IPS-20b (cell line): Measurements from ENCODE around the gene MLYCD.
"Not testable (repeated sequence)": the region's sequence is repeated elsewhere in the genome, so short reads cannot be mapped to it uniquely, and the experiment has no call there.

Source experiments
- H3K27ac ChIP-seq: one replicate; pipeline ENCODE4 v1.5.1; 2013; ENCODE audit warnings: low read length
- H3K27me3 ChIP-seq: 2 replicates; pipeline ENCODE4 v1.6.1; 2013; ENCODE audit warnings: mild to moderate bottlenecking, low read length, inconsistent platforms; ENCODE audit not compliant: insufficient read depth
- H3K36me3 ChIP-seq: 2 replicates; pipeline ENCODE4 v1.6.1; 2013; ENCODE audit warnings: low read depth, mild to moderate bottlenecking, inconsistent platforms, low read length, moderate library complexity; ENCODE audit not compliant: insufficient read depth
- H3K4me1 ChIP-seq: 2 replicates; pipeline ENCODE4 v1.6.1; 2013; ENCODE audit warnings: mild to moderate bottlenecking, control low read depth, inconsistent platforms, low read length, moderate library complexity; ENCODE audit not compliant: insufficient read depth
- H3K4me3 ChIP-seq: 2 replicates; pipeline ENCODE4 v1.5.1; 2013; ENCODE audit warnings: mild to moderate bottlenecking, low read length, inconsistent platforms
- H3K9ac ChIP-seq: 2 replicates; pipeline ENCODE4 v1.6.1; 2013; ENCODE audit warnings: low read depth, mild to moderate bottlenecking, inconsistent platforms, low read length, moderate library complexity
- H3K9me3 ChIP-seq: 2 replicates; pipeline ENCODE4 v1.6.1; 2013; ENCODE audit warnings: mild to moderate bottlenecking, low read depth, low read length, inconsistent platforms; ENCODE audit not compliant: insufficient read depth

The MLYCD gene

GRCh38 chr16:83942815-83943515 is 44.0 kb downstream of the MLYCD start:
- H3K4me1 ChIP-seq = peaks cover 2% of the 10 kb centered on the region; the same call in 1 of the 2 replicates
- H3K27me3 ChIP-seq = no peaks in the 10 kb centered on the region
- no peak overlapping the region for H3K27ac ChIP-seq
- H3K4me3 ChIP-seq = no peak overlapping the region
- no peaks in the 10 kb centered on the region for H3K36me3 ChIP-seq
- no peak overlapping the region for H3K9ac ChIP-seq
- H3K9me3 ChIP-seq = no peaks in the 10 kb centered on the region

- Histone ChIP-seq H3K27ac (no peak overlapping the region), H3K9me3 (no peaks in the 10 kb centered on the region), H3K27me3 (no peaks in the 10 kb centered on the region), H3K4me3 (no peak overlapping the region), H3K36me3 (no peaks in the 10 kb centered on the region), H3K9ac (no peak overlapping the region), H3K4me1 (peaks cover 2% of the 10 kb centered on the region; the same call in 1 of the 2 replicates)
Observed at GRCh38 chr16:83943516-83944050, 44.7 kb downstream of the MLYCD start.

- no peak overlapping the region for H3K4me3 ChIP-seq
- H3K27me3 ChIP-seq = no peaks in the 10 kb centered on the region
Observed at GRCh38 chr16:83945587-83945986, 46.7 kb downstream of the MLYCD start.

GRCh38 chr16:83946154-83946780 is 47.4 kb downstream of the MLYCD start:
- Histone ChIP-seq H3K4me1 (no peaks in the 10 kb centered on the region), H3K27ac (no peak overlapping the region), H3K36me3 (no peaks in the 10 kb centered on the region), H3K9ac (no peak overlapping the region), H3K27me3 (no peaks in the 10 kb centered on the region), H3K9me3 (no peaks in the 10 kb centered on the region), H3K4me3 (no peak overlapping the region)

More at GRCh38 chr16:83945587-83945986, 46.7 kb downstream of the MLYCD start:
- Histone ChIP-seq H3K4me1 (no peaks in the 10 kb centered on the region), H3K36me3 (no peaks in the 10 kb centered on the region), H3K9ac (no peak overlapping the region), H3K27ac (no peak overlapping the region), H3K9me3 (no peaks in the 10 kb centered on the region)

GRCh38 chr16:83946781-83947566 is 48.1 kb downstream of the MLYCD start:
- Histone ChIP-seq H3K27ac (no peak overlapping the region), H3K9me3 (no peaks in the 10 kb centered on the region), H3K4me1 (no peaks in the 10 kb centered on the region), H3K4me3 (no peak overlapping the region), H3K9ac (no peak overlapping the region), H3K27me3 (no peaks in the 10 kb centered on the region), H3K36me3 (no peaks in the 10 kb centered on the region)

- Histone ChIP-seq H3K36me3 (no peaks in the 10 kb centered on the region), H3K27ac (no peak overlapping the region), H3K4me3 (no peak overlapping the region), H3K9ac (no peak overlapping the region), H3K4me1 (no peaks in the 10 kb centered on the region), H3K9me3 (no peaks in the 10 kb centered on the region), H3K27me3 (no peaks in the 10 kb centered on the region)
Observed at GRCh38 chr16:83947642-83948234, 48.8 kb downstream of the MLYCD start.

- H3K27me3 ChIP-seq = no peaks in the 10 kb centered on the region
- no peak overlapping the region for H3K4me3 ChIP-seq
- H3K27ac ChIP-seq = no peak overlapping the region
- H3K9ac ChIP-seq = no peak overlapping the region
- no peaks in the 10 kb centered on the region for H3K36me3 ChIP-seq
- H3K4me1 ChIP-seq = peaks cover 5% of the 10 kb centered on the region; the same call in 1 of the 2 replicates
- no peaks in the 10 kb centered on the region for H3K9me3 ChIP-seq
Observed at GRCh38 chr16:83948914-83949723, 50.2 kb downstream of the MLYCD start.

- Histone ChIP-seq H3K27me3 (no peaks in the 10 kb centered on the region; the same call in 1 of the 2 replicates), H3K9ac (no peak overlapping the region), H3K36me3 (no peaks in the 10 kb centered on the region), H3K27ac (no peak overlapping the region), H3K4me3 (no peak overlapping the region), H3K4me1 (peaks cover 5% of the 10 kb centered on the region; the same call in 1 of the 2 replicates), H3K9me3 (no peaks in the 10 kb centered on the region)
Observed at GRCh38 chr16:83949724-83950001, 50.7 kb downstream of the MLYCD start.

- H3K27me3 ChIP-seq, H3K4me1 ChIP-seq, H3K9ac ChIP-seq, H3K36me3 ChIP-seq, H3K4me3 ChIP-seq, H3K27ac ChIP-seq, H3K9me3 ChIP-seq: not testable (repeated sequence)
Observed at GRCh38 chr16:83950862-83951399, 52.0 kb downstream of the MLYCD start.

GRCh38 chr16:83951544-83951943 is 52.6 kb downstream of the MLYCD start:
- no peaks in the 10 kb centered on the region; the same call in 1 of the 2 replicates for H3K27me3 ChIP-seq
- no peak overlapping the region for H3K9ac ChIP-seq
- no peak overlapping the region for H3K27ac ChIP-seq
- no peak overlapping the region for H3K4me3 ChIP-seq
- no peaks in the 10 kb centered on the region for H3K36me3 ChIP-seq
- peaks cover 5% of the 10 kb centered on the region; the same call in 1 of the 2 replicates for H3K4me1 ChIP-seq
- no peaks in the 10 kb centered on the region for H3K9me3 ChIP-seq

- H3K9ac ChIP-seq = no peak overlapping the region
Observed at GRCh38 chr16:83952587-83952939, 53.6 kb downstream of the MLYCD start.

More at GRCh38 chr16:83952587-83952939, 53.6 kb downstream of the MLYCD start:
- Histone ChIP-seq H3K9me3 (no peaks in the 10 kb centered on the region), H3K4me1 (peaks cover 5% of the 10 kb centered on the region; the same call in 1 of the 2 replicates), H3K27me3 (no peaks in the 10 kb centered on the region; the same call in 1 of the 2 replicates), H3K27ac (no peak overlapping the region), H3K4me3 (peak overlapping the region; percentile 70; the same call in 1 of the 2 replicates), H3K36me3 (no peaks in the 10 kb centered on the region)
